ENCODE data around the gene MEFV.

Gene MEFV

DNA sequence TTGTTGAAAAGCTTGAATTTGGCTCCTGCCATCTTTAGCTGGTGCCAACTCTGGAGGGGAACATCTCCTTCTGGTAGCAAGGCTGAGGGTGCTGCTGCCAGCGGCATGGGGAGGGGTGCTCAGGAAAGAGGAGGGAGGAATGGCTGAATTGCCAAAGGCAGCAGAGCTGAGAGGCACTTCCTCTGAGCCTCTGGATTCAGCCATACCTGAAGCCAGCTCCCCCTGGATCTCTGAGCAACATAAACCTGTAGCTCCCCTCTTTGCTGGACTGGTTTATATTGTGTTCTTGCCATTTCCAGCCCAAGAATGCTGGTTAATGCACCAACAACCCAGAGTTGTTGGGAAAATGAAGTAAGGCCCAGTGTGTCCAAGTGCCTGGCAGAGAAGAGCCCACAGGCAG is 7.4 kb downstream of the MEFV start:
- no peak overlapping the region for H3K4me3 ChIP-seq (ENCODE audit: low read length)
- no peak for DNase-seq (ENCODE audit: low read depth)
- TF ChIP-seq, protein P1, sequence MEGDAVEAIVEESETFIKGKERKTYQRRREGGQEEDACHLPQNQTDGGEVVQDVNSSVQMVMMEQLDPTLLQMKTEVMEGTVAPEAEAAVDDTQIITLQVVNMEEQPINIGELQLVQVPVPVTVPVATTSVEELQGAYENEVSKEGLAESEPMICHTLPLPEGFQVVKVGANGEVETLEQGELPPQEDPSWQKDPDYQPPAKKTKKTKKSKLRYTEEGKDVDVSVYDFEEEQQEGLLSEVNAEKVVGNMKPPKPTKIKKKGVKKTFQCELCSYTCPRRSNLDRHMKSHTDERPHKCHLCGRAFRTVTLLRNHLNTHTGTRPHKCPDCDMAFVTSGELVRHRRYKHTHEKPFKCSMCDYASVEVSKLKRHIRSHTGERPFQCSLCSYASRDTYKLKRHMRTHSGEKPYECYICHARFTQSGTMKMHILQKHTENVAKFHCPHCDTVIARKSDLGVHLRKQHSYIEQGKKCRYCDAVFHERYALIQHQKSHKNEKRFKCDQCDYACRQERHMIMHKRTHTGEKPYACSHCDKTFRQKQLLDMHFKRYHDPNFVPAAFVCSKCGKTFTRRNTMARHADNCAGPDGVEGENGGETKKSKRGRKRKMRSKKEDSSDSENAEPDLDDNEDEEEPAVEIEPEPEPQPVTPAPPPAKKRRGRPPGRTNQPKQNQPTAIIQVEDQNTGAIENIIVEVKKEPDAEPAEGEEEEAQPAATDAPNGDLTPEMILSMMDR (conservative IDR thresholded peaks at IDR 0.05; ENCODE audit: low read depth, low read length): no peak

DNA sequence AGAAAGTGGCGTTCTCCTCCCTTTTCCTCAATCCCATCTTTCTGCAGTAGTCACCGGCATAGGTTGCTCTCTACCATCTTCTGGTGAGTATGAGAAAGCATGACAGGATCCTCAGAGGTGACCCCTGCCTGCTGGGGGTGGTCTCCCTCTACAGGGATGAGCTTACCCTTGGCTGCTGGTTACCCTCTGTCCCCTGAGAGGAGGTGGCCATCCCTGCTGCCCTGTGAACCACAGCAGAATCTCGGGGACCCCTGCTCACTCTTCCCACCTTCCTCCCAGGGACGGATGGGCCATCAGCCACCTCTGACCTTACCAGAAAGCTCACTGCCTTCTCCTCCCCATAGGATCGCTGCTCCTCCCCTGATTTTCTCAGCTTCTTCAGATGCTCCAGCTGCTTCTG is 7.8 kb downstream of the MEFV start:
- H3K4me3 ChIP-seq (ENCODE audit: low read length): no peak overlapping the region
- TF ChIP-seq, protein P1 (conservative IDR thresholded peaks at IDR 0.05; ENCODE audit: low read depth, low read length): no peak
- DNase-seq (ENCODE audit: low read depth): no peak

DNA sequence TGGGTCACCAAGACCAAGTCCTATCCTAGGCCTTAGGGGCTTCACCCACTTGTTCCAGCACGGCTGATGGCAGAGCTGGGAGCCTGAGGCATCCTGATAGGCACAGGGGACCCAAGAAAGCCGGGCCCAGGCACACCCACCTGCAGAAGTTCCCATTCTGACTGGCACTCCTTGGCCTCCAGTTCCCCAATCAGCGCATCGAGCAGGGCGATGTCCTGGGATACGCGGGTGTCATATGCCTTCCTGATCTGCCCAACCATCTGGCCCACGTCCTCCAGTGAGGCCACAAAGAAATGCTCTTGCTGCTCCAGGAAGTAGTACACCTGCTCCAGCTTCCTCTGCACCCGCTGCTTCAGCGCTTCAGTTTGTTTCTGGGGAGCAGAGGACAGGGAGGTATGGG is 9.6 kb downstream of the MEFV start:
- no peak overlapping the region for H3K4me3 ChIP-seq (ENCODE audit: low read length)
- DNase-seq (ENCODE audit: low read depth): no peak
- TF ChIP-seq, protein P1 (conservative IDR thresholded peaks at IDR 0.05; ENCODE audit: low read depth, low read length): no peak

DNA sequence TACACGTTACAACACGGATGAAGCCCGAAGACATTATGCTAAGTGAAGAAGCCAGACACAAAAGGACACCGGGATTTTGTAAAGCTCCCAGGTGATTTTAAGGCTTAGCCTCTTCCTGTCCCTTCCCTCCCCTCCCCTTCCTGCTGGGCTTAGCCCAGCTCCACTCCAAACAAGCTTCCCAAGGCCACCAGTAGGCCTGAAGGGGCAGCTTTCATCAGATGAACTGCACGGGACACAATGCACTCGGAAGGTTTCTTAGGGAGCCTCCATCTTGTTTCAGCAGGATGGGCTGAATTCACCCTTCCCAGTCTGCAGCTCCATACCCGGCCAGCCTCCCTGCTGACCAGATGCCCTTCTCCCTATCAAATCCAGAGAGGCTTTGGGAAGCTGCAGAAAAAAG is 10.4 kb downstream of the MEFV start:
- DNase-seq (ENCODE audit: low read depth): no peak

DNA sequence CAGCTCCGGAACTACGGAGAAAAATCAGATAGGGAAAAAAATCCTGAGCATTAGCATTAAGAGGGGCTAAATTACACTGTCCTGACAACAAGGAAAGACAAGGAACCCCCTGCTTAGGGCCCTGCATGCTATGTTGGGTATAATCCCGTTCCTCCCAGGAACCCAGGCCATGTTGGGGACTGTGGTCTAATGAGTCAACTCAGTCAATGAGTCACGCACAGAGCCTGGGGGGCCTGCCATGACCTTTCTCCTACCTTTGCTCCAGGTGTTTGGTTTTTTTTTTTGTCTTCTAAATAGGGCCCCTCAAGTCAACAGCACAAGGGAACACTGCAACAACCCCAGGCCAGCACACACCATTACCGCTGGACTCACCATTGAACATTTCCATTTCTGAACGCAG is 12.6 kb downstream of the MEFV start:
- H3K4me3 ChIP-seq (ENCODE audit: low read length): no peak overlapping the region
- no peak for DNase-seq (ENCODE audit: low read depth)
- TF ChIP-seq, protein P1 (conservative IDR thresholded peaks at IDR 0.05; ENCODE audit: low read depth, low read length): no peak

More for the DNA sequence above, 10.4 kb downstream of the MEFV start:
- no peak overlapping the region for H3K4me3 ChIP-seq (ENCODE audit: low read length)
- TF ChIP-seq, protein P1 (conservative IDR thresholded peaks at IDR 0.05; ENCODE audit: low read depth, low read length): no peak

DNA sequence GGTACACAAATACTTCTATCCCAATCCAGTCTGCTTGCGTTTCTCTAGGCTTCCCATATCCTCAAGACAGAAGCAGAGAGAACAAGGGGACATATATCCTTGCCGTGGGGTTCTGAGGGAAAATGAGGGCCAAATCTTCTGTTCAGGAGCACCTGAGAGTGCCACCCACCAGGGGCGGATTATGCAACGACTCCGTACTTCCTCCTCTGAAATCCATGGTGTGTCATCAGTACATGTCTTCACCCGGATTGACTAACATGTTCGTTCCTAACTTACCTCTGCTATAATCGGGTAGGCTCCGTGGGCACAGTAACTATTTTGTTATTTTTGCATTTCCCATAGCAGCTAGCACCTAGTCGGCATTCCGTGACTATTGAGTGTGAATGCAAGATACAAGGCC is 13.7 kb downstream of the MEFV start:
- no peak for DNase-seq (ENCODE audit: low read depth)
- TF ChIP-seq, protein P1 (conservative IDR thresholded peaks at IDR 0.05; ENCODE audit: low read depth, low read length): no peak
- no peak overlapping the region for H3K4me3 ChIP-seq (ENCODE audit: low read length)

DNA sequence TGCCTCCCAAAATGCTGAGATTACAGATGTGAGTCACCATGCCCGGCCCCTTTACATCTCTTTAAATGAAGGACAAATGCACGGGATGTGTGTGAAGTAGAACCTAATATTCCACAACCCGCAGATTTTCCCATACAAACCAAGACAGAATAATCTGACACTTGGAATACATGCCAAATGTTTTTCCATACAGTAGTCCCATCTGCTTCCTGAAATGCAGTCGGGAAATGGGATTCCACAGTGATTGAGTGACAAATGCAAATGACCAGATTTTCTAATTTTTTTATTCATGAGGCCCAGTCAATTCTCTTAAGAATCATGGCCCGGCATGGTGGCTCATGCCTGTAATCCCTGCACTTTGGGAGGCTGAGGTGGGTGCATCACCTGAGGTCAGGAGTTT is 14.7 kb downstream of the MEFV start:
- no peak for DNase-seq (ENCODE audit: low read depth)
- H3K4me3 ChIP-seq (ENCODE audit: low read length): no peak overlapping the region
- TF ChIP-seq, protein P1 (conservative IDR thresholded peaks at IDR 0.05; ENCODE audit: low read depth, low read length): no peak

Data from retinal pigment epithelial cell (primary cell).